ENCODE measurements around the gene TBC1D12. TPM values are rescaled to one million over a fixed set of nuclear protein-coding genes. Genes with fewer than 3 reads are reported as not detected.
A peak's percentile ranks its signal among the peaks of the same experiment; 100 is the strongest.

TBC1D12 gene
- total and polyA plus RNA-seq, 4 donors = 4.5 to 29.0 (median 15.6) TPM

GRCh38 chr10:94496646-94497045 lies 94.3 kb downstream of the TBC1D12 start:
- Histone ChIP-seq H3K27ac (ENCODE audit: low read depth in 1 of 2, low read length in 1 of 2) (no peak overlapping the region), H3K4me1 (ENCODE audit: control insufficient read depth in 5 of 5, insufficient read depth in 5 of 5, low read length in 5 of 5) (no peaks in the 10 kb centered on the region), H3K9ac (ENCODE audit: insufficient read depth in 1 of 2, low read length in 2 of 2) (no peak overlapping the region), H3K27me3 (ENCODE audit: control insufficient read depth in 3 of 3, insufficient read depth in 3 of 3, low read length in 2 of 3) (no peaks in the 10 kb centered on the region), H3K4me3 (no peak overlapping the region), H3K9me3 (ENCODE audit: control insufficient read depth in 4 of 4, insufficient read depth in 3 of 4, low read length in 3 of 4) (no peaks in the 10 kb centered on the region), H3K36me3 (ENCODE audit: control insufficient read depth in 4 of 4, insufficient read depth in 4 of 4, low read length in 4 of 4) (peaks cover 0 to 3% (median 2%) of the 10 kb centered on the region in 4 donors)
- no peak for ATAC-seq (ENCODE audit: insufficient read depth, low FRiP score)
- TF ChIP-seq CTCF (IDR thresholded peaks at IDR 0.05; ENCODE audit: control extremely low read depth, extremely low read depth) = no peak
- WGBS, 2 donors = 74 to 86% methylated on average over 3 of the region's 3 CpGs
- DNase-seq = no peak

- Histone ChIP-seq H3K36me3 (ENCODE audit: control insufficient read depth in 4 of 4, insufficient read depth in 4 of 4, low read length in 4 of 4) (peaks cover 0 to 3% (median 2%) of the 10 kb centered on the region in 4 donors), H3K4me1 (ENCODE audit: control insufficient read depth in 5 of 5, insufficient read depth in 5 of 5, low read length in 5 of 5) (no peaks in the 10 kb centered on the region), H3K27ac (ENCODE audit: low read depth in 1 of 2, low read length in 1 of 2) (no peak overlapping the region), H3K4me3 (no peak overlapping the region), H3K9ac (ENCODE audit: insufficient read depth in 1 of 2, low read length in 2 of 2) (no peak overlapping the region), H3K27me3 (ENCODE audit: control insufficient read depth in 3 of 3, insufficient read depth in 3 of 3, low read length in 2 of 3) (no peaks in the 10 kb centered on the region), H3K9me3 (ENCODE audit: control insufficient read depth in 4 of 4, insufficient read depth in 3 of 4, low read length in 3 of 4) (no peaks in the 10 kb centered on the region)
- peak in 2 of 3 donors; percentile 14 to 22 for DNase-seq
- 85 to 86% methylated on average over 5 of the region's 5 CpGs for WGBS, 2 donors
- no peak for TF ChIP-seq CTCF (IDR thresholded peaks at IDR 0.05; ENCODE audit: control extremely low read depth, extremely low read depth)
- ATAC-seq (ENCODE audit: insufficient read depth, low FRiP score) = no peak
These were observed 97.7 kb downstream of the TBC1D12 start for GRCh38 chr10:94500063-94500462.

- ATAC-seq (ENCODE audit: insufficient read depth, low FRiP score) (no peak), DNase-seq (no peak)
- no peaks in the 10 kb centered on the region for H3K9me3 ChIP-seq (ENCODE audit: control insufficient read depth in 4 of 4, insufficient read depth in 3 of 4, low read length in 3 of 4)
- WGBS, 2 donors = 88 to 90% methylated on average over 5 of the region's 5 CpGs
- peaks cover 0 to 8% (median 7%) of the 10 kb centered on the region in 4 donors for H3K36me3 ChIP-seq (ENCODE audit: control insufficient read depth in 4 of 4, insufficient read depth in 4 of 4, low read length in 4 of 4)
- no peaks in the 10 kb centered on the region for H3K27me3 ChIP-seq (ENCODE audit: control insufficient read depth in 3 of 3, insufficient read depth in 3 of 3, low read length in 2 of 3)
- TF ChIP-seq CTCF (IDR thresholded peaks at IDR 0.05; ENCODE audit: control extremely low read depth, extremely low read depth) = no peak
- no peak overlapping the region for H3K9ac ChIP-seq (ENCODE audit: insufficient read depth in 1 of 2, low read length in 2 of 2)
- no peak overlapping the region for H3K4me3 ChIP-seq
- no peak overlapping the region for H3K27ac ChIP-seq (ENCODE audit: low read depth in 1 of 2, low read length in 1 of 2)
- H3K4me1 ChIP-seq (ENCODE audit: control insufficient read depth in 5 of 5, insufficient read depth in 5 of 5, low read length in 5 of 5) = no peaks in the 10 kb centered on the region
These were observed 119.2 kb downstream of the TBC1D12 start for GRCh38 chr10:94521276-94522250.

Measured in lung (tissue), 12 donors.